ENCODE measurements around the gene DMKN. TPM values are rescaled to one million over a fixed set of nuclear protein-coding genes. Genes with fewer than 3 reads are reported as not detected.

DMKN gene
- polyA plus RNA-seq, 2 of the 4 experiments (the other 2 are of a cell fraction) = 21.5 to 40.6 TPM

DNA sequence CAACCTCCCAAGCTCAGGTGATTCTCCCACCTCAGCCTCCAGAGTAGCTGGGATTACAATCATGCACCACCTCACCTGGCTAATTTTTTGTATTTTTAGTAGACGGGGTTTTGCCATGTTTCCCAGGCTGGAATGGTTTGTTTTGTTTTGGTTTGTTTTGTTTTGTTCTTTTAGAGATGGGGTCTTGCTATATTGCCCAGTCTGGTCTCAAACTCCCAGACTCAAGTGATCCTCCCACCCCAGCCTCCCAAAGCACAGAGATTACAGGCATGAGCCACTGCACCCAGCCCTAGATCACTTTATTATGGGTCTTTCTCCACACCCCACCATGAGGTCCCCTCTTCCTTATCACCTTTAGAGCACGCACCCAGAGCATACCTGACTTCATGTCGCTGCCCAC, 15.2 kb downstream of the DMKN start:
- TF ChIP-seq ZSCAN20 (CRISPR knock-in tag; IDR thresholded peaks at IDR 0.05) = no peak
- TF ChIP-seq JUN (IDR thresholded peaks at IDR 0.05) = no peak
- TF ChIP-seq GATA3 (IDR thresholded peaks at IDR 0.05; ENCODE audit: borderline replicate concordance) = no peak
- no peak for TF ChIP-seq PHF8 (IDR thresholded peaks at IDR 0.05; ENCODE audit: borderline replicate concordance, low read depth)
- TF ChIP-seq, protein P1, sequence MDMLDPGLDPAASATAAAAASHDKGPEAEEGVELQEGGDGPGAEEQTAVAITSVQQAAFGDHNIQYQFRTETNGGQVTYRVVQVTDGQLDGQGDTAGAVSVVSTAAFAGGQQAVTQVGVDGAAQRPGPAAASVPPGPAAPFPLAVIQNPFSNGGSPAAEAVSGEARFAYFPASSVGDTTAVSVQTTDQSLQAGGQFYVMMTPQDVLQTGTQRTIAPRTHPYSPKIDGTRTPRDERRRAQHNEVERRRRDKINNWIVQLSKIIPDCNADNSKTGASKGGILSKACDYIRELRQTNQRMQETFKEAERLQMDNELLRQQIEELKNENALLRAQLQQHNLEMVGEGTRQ (IDR thresholded peaks at IDR 0.05) = no peak
- TF ChIP-seq, protein P2, sequence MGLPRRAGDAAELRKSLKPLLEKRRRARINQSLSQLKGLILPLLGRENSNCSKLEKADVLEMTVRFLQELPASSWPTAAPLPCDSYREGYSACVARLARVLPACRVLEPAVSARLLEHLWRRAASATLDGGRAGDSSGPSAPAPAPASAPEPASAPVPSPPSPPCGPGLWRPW (IDR thresholded peaks at IDR 0.05) = no peak
- TF ChIP-seq EP300 (IDR thresholded peaks at IDR 0.05) = no peak
- no peak for TF ChIP-seq HOXB13 (CRISPR knock-in tag; IDR thresholded peaks at IDR 0.05; ENCODE audit: low read depth)
- CTCF ChIA-PET = interaction anchor here (0.7 to 10.4 kb wide), 8 partner anchors 8 to 145 kb away, joined by 3 to 256 read pairs (median 34); partner anchors contain the start of genes DMKN, FFAR1 and FFAR3
- Histone ChIP-seq H3K4me3 (no peak overlapping the region), H3K27ac (no peak overlapping the region), H3K9me3 (no peaks in the 10 kb centered on the region), H3K4me2 (no peak overlapping the region), H3K4me1 (no peaks in the 10 kb centered on the region; the same call in 2 of the 3 replicates)
- ATAC-seq (no peak), FAIRE-seq (no peak), DNase-seq (ENCODE audit: low read depth in 1 of 2, low spot score in 1 of 2) (no peak)
- POLR2A ChIA-PET = interaction anchor here (2.2 kb wide), 1 partner anchor 12 kb away, joined by 10 read pairs; no protein-coding TSS in a partner anchor
- WGBS (ENCODE audit: missing lambda C conversion rate) = 63% methylated on average over 3 of the region's 3 CpGs

DNA sequence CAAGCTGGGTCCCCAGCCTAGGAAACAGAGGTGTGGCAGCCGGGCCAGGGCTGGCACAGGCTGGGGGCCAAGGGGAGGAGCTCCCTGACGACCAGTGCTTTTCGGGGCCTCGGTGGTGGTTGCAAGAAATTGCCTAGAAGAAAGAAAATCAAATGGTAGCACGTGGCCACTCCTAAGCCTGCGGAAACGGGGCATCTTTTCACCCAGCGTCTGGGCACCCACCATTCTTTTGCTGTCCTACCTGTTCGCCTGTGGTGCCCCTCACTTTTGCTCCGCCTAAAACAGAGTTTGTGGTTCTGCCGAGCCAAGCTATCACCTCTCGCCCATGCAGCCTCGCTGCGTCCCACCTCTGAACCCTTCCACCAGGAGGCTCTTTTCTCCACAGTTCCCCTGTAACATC, 16.0 kb downstream of the DMKN start:
- no peaks in the 10 kb centered on the region; the same call in 2 of the 3 replicates for H3K4me1 ChIP-seq
- ChIA-PET POLR2A (interaction anchor here (2.2 kb wide), 1 partner anchor 13 kb away, joined by 10 read pairs; no protein-coding TSS in a partner anchor), CTCF (interaction anchor here (0.7 to 10.4 kb wide), 12 partner anchors 9 to 191 kb away, joined by 3 to 256 read pairs (median 18); partner anchors contain the start of genes DMKN, FFAR1 and FFAR3)
- FAIRE-seq (no peak), ATAC-seq (no peak), DNase-seq (ENCODE audit: low read depth in 1 of 2, low spot score in 1 of 2) (no peak)
- H3K9me3 ChIP-seq = no peaks in the 10 kb centered on the region
- TF ChIP-seq ZFP36 (IDR thresholded peaks at IDR 0.05; ENCODE audit: borderline replicate concordance, partially characterized antibody) (no peak), RNF2 (IDR thresholded peaks at IDR 0.05; ENCODE audit: borderline replicate concordance, low read depth) (no peak), CHD4 (IDR thresholded peaks at IDR 0.05; ENCODE audit: borderline replicate concordance) (no peak), HOXB5 (CRISPR knock-in tag; IDR thresholded peaks at IDR 0.05) (no peak), RARB (CRISPR knock-in tag; IDR thresholded peaks at IDR 0.05) (no peak), MAFK (IDR thresholded peaks at IDR 0.05; ENCODE audit: partially characterized antibody) (no peak)
- TF ChIP-seq, protein P3, sequence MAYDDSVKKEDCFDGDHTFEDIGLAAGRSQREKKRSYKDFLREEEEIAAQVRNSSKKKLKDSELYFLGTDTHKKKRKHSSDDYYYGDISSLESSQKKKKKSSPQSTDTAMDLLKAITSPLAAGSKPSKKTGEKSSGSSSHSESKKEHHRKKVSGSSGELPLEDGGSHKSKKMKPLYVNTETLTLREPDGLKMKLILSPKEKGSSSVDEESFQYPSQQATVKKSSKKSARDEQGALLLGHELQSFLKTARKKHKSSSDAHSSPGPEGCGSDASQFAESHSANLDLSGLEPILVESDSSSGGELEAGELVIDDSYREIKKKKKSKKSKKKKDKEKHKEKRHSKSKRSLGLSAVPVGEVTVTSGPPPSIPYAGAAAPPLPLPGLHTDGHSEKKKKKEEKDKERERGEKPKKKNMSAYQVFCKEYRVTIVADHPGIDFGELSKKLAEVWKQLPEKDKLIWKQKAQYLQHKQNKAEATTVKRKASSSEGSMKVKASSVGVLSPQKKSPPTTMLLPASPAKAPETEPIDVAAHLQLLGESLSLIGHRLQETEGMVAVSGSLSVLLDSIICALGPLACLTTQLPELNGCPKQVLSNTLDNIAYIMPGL (CRISPR knock-in tag; IDR thresholded peaks at IDR 0.05; ENCODE audit: borderline replicate concordance) = no peak
- TF ChIP-seq, protein P4, sequence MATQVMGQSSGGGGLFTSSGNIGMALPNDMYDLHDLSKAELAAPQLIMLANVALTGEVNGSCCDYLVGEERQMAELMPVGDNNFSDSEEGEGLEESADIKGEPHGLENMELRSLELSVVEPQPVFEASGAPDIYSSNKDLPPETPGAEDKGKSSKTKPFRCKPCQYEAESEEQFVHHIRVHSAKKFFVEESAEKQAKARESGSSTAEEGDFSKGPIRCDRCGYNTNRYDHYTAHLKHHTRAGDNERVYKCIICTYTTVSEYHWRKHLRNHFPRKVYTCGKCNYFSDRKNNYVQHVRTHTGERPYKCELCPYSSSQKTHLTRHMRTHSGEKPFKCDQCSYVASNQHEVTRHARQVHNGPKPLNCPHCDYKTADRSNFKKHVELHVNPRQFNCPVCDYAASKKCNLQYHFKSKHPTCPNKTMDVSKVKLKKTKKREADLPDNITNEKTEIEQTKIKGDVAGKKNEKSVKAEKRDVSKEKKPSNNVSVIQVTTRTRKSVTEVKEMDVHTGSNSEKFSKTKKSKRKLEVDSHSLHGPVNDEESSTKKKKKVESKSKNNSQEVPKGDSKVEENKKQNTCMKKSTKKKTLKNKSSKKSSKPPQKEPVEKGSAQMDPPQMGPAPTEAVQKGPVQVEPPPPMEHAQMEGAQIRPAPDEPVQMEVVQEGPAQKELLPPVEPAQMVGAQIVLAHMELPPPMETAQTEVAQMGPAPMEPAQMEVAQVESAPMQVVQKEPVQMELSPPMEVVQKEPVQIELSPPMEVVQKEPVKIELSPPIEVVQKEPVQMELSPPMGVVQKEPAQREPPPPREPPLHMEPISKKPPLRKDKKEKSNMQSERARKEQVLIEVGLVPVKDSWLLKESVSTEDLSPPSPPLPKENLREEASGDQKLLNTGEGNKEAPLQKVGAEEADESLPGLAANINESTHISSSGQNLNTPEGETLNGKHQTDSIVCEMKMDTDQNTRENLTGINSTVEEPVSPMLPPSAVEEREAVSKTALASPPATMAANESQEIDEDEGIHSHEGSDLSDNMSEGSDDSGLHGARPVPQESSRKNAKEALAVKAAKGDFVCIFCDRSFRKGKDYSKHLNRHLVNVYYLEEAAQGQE (IDR thresholded peaks at IDR 0.05) = no peak
- TF ChIP-seq, protein P5, sequence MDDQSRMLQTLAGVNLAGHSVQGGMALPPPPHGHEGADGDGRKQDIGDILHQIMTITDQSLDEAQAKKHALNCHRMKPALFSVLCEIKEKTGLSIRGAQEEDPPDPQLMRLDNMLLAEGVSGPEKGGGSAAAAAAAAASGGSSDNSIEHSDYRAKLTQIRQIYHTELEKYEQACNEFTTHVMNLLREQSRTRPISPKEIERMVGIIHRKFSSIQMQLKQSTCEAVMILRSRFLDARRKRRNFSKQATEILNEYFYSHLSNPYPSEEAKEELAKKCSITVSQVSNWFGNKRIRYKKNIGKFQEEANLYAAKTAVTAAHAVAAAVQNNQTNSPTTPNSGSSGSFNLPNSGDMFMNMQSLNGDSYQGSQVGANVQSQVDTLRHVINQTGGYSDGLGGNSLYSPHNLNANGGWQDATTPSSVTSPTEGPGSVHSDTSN (IDR thresholded peaks at IDR 0.05) = no peak
- TF ChIP-seq, protein P6, sequence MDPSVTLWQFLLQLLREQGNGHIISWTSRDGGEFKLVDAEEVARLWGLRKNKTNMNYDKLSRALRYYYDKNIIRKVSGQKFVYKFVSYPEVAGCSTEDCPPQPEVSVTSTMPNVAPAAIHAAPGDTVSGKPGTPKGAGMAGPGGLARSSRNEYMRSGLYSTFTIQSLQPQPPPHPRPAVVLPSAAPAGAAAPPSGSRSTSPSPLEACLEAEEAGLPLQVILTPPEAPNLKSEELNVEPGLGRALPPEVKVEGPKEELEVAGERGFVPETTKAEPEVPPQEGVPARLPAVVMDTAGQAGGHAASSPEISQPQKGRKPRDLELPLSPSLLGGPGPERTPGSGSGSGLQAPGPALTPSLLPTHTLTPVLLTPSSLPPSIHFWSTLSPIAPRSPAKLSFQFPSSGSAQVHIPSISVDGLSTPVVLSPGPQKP (IDR thresholded peaks at IDR 0.05; ENCODE audit: low read depth, low read length) = no peak
- H3K4me3 ChIP-seq = no peak overlapping the region
- WGBS (ENCODE audit: missing lambda C conversion rate) = 62% methylated on average over 14 of the region's 14 CpGs
- H3K4me2 ChIP-seq = no peak overlapping the region
- no peak overlapping the region for H3K27ac ChIP-seq
